ENCODE data around the gene LDLRAD4. TPM values are rescaled to one million over a fixed set of nuclear protein-coding genes. Genes with fewer than 3 reads are reported as not detected.

Gene LDLRAD4
- total and polyA plus RNA-seq, 5 donors from 2014 or later: 42.4 to 207 (median 49.8) TPM

DNA sequence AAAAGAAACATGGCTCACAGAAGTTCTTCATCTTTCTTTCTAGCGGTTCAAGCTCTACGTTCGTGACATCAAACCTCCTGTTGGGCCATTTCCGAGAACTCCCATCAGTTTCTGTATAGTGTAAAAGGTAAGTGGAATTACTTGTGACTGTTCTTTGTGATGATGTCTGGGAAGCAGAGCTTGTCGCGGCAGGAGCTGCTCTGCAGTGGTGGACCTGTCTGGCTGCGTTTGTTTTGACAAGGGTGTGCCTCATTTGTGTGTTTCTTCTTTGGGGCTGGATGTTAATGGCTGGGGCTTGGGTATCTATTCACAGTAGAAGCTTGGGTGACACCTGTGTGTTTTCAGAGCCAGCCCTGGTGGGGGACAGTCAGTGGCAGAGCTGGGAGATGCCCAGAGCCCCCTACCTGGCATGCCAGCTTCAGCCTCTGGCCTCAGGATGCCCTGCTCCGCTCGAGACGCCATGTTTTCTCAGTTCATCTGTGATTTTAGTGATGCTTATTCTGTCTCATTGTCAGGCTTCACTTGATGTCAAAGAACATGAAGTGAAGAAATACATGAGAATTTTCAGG lies 59.6 kb downstream of the LDLRAD4 start:
- Mint-ChIP-seq H3K9me3 (peaks cover 0 to under 1% (median 0%) of the 10 kb centered on the region in 7 donors), H3K27ac (peak overlapping the region; percentile 96 to 98 (median 98)), H3K27me3 (no peaks in the 10 kb centered on the region), H3K4me1 (peaks cover 39 to 94% (median 69%) of the 10 kb centered on the region in 4 donors), H3K36me3 (peaks cover 6% of the 10 kb centered on the region), H3K4me3 (peak overlapping the region; percentile 83 to 94 (median 87))
- peak overlapping the region; percentile 89 for H3K4me3 ChIP-seq (ENCODE audit: low read depth, low read length)
- H3K4me1 ChIP-seq (ENCODE audit: control insufficient read depth, insufficient read depth, low read length, poor library complexity, severe bottlenecking): peaks cover 88% of the 10 kb centered on the region
- ATAC-seq (ENCODE audit: low read depth in 2 of 2) (peak in 1 of 2 donors; percentile 31), DNase-seq (peak in 1 of 3 donors; percentile 40)
- H3K27ac ChIP-seq (ENCODE audit: insufficient read depth, low read length, poor library complexity, severe bottlenecking): peak overlapping the region; percentile 83
- H3K27me3 ChIP-seq (ENCODE audit: control insufficient read depth, insufficient read depth, low read length): no peaks in the 10 kb centered on the region
- H3K9me3 ChIP-seq (ENCODE audit: control insufficient read depth in 2 of 2, low read length in 2 of 2): no peaks in the 10 kb centered on the region
- H3K36me3 ChIP-seq (ENCODE audit: control insufficient read depth, insufficient read depth, low read length): no peaks in the 10 kb centered on the region

- Histone ChIP-seq H3K4me3 (ENCODE audit: low read depth, low read length) (peak overlapping the region; percentile 89), H3K27me3 (ENCODE audit: control insufficient read depth, insufficient read depth, low read length) (no peaks in the 10 kb centered on the region), H3K27ac (ENCODE audit: insufficient read depth, low read length, poor library complexity, severe bottlenecking) (peak overlapping the region; percentile 83), H3K9me3 (ENCODE audit: control insufficient read depth in 2 of 2, low read length in 2 of 2) (no peaks in the 10 kb centered on the region), H3K4me1 (ENCODE audit: control insufficient read depth, insufficient read depth, low read length, poor library complexity, severe bottlenecking) (peaks cover 86% of the 10 kb centered on the region), H3K36me3 (ENCODE audit: control insufficient read depth, insufficient read depth, low read length) (no peaks in the 10 kb centered on the region)
- H3K4me1 Mint-ChIP-seq: peaks cover 29 to 94% (median 63%) of the 10 kb centered on the region in 4 donors
- H3K27ac Mint-ChIP-seq: peak overlapping the region; percentile 93 to 98 (median 96)
- no peaks in the 10 kb centered on the region for H3K27me3 Mint-ChIP-seq
- peak; percentile 38 to 57 for ATAC-seq (ENCODE audit: low read depth in 2 of 2)
- H3K36me3 Mint-ChIP-seq: peaks cover 4% of the 10 kb centered on the region
- peak in 2 of 3 donors; percentile 48 to 73 for DNase-seq
- peak overlapping the region; percentile 83 to 94 (median 87) for H3K4me3 Mint-ChIP-seq
- H3K9me3 Mint-ChIP-seq: no peaks in the 10 kb centered on the region
These were observed 60.9 kb downstream of the LDLRAD4 start for GRCh38 chr18:13279181-13280069.

DNA sequence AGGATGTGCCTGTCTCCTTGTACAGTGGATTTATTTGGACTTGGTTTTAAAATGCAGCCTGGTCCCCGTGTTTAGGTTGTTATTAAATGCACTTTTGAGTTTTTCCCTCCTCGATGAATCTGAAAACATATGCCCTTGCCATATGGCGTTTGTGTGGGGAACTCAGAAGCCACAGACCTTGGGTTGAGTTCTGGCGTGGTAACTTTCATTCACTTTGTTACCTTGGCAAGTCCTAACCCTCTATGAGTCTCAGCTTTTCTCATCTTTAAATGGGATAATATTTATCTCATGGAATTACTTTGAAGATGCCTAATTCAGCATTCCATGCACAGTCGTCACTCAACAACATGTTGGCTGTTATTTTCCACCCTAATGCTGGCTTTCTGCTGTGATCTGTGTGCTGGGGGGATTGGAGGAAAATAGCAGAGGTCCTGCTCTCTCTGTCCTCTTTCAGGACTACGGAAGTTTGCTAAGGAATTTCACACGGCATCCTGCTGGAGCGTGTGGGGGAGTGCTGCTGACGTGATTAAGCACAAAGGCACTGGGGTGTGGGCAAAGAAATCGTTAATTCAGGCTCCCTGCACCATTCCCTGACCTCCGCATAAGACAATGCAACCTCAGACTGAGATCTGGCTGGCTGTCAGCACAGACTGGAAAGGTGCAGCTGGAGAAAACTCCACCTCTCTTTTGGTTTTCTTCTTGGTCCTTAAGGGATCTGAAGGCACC lies 61.7 kb downstream of the LDLRAD4 start:
- Mint-ChIP-seq H3K9me3 (no peaks in the 10 kb centered on the region), H3K27ac (peak overlapping the region; percentile 93 to 98 (median 96)), H3K4me3 (peak overlapping the region; percentile 83 to 94 (median 87)), H3K36me3 (peaks cover 4% of the 10 kb centered on the region), H3K4me1 (peaks cover 35 to 94% (median 64%) of the 10 kb centered on the region in 4 donors), H3K27me3 (no peaks in the 10 kb centered on the region)
- H3K27me3 ChIP-seq (ENCODE audit: control insufficient read depth, insufficient read depth, low read length): no peaks in the 10 kb centered on the region
- peaks cover 86% of the 10 kb centered on the region for H3K4me1 ChIP-seq (ENCODE audit: control insufficient read depth, insufficient read depth, low read length, poor library complexity, severe bottlenecking)
- ATAC-seq (ENCODE audit: low read depth in 2 of 2): no peak
- DNase-seq: no peak
- H3K27ac ChIP-seq (ENCODE audit: insufficient read depth, low read length, poor library complexity, severe bottlenecking): peak overlapping the region; percentile 83
- H3K9me3 ChIP-seq (ENCODE audit: control insufficient read depth in 2 of 2, low read length in 2 of 2): no peaks in the 10 kb centered on the region
- H3K4me3 ChIP-seq (ENCODE audit: low read depth, low read length): peak overlapping the region; percentile 89
- no peaks in the 10 kb centered on the region for H3K36me3 ChIP-seq (ENCODE audit: control insufficient read depth, insufficient read depth, low read length)

DNA sequence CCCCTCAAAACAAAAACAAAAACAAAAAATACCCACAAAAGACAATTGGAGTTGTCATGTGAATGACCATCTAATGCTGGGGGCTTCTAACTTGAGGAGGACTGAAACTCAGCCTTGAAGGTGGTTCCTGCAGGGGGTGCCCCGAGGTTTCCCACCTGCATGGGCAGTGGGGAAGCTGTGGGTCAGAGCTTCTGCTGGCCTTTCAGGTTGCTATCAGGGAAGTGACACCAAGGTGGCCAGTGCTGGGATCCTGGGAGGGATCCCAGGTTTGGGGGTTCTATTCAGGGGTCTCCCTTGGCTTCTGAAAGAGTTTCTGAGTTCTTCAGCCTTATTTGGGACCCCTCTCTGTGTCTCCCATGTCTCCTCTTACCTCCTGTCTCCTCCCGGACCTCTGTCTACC lies 62.8 kb downstream of the LDLRAD4 start:
- Mint-ChIP-seq H3K27me3 (no peaks in the 10 kb centered on the region), H3K9me3 (no peaks in the 10 kb centered on the region), H3K4me1 (peaks cover 35 to 94% (median 63%) of the 10 kb centered on the region in 4 donors), H3K4me3 (peak overlapping the region in 2 of 4 donors; percentile 52 to 89), H3K27ac (peak overlapping the region in 2 of 3 donors; percentile 96 to 98), H3K36me3 (peaks cover 4% of the 10 kb centered on the region)
- Histone ChIP-seq H3K27ac (ENCODE audit: insufficient read depth, low read length, poor library complexity, severe bottlenecking) (peak overlapping the region; percentile 71), H3K27me3 (ENCODE audit: control insufficient read depth, insufficient read depth, low read length) (no peaks in the 10 kb centered on the region), H3K4me1 (ENCODE audit: control insufficient read depth, insufficient read depth, low read length, poor library complexity, severe bottlenecking) (peaks cover 81% of the 10 kb centered on the region), H3K36me3 (ENCODE audit: control insufficient read depth, insufficient read depth, low read length) (no peaks in the 10 kb centered on the region), H3K9me3 (ENCODE audit: control insufficient read depth in 2 of 2, low read length in 2 of 2) (no peaks in the 10 kb centered on the region), H3K4me3 (ENCODE audit: low read depth, low read length) (no peak overlapping the region)
- ATAC-seq (ENCODE audit: low read depth in 2 of 2) (no peak), DNase-seq (no peak)

DNA sequence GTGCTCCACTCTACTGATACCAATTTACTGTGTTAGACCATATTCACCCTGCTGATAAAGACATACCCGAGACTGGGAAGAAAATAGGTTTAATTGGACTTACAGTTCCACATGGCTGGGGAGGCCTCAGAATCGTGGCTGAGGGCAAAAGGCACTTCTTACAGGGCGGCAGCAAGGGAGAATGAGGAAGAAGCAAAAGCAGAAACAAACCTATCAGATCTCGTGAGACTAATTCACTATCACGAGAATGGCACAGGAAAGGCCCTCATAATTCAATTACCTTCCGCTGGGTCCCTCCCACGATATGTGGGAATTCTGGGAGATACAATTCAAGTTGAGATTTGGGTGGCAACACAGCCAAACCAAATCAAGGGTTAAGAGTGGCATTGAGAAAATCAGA lies 65.2 kb downstream of the LDLRAD4 start:
- Histone ChIP-seq H3K36me3 (ENCODE audit: control insufficient read depth, insufficient read depth, low read length) (no peaks in the 10 kb centered on the region), H3K27me3 (ENCODE audit: control insufficient read depth, insufficient read depth, low read length) (no peaks in the 10 kb centered on the region), H3K4me1 (ENCODE audit: control insufficient read depth, insufficient read depth, low read length, poor library complexity, severe bottlenecking) (peaks cover 73% of the 10 kb centered on the region), H3K4me3 (ENCODE audit: low read depth, low read length) (peak overlapping the region; percentile 11), H3K27ac (ENCODE audit: insufficient read depth, low read length, poor library complexity, severe bottlenecking) (peak overlapping the region; percentile 71), H3K9me3 (ENCODE audit: control insufficient read depth in 2 of 2, low read length in 2 of 2) (no peaks in the 10 kb centered on the region)
- H3K27me3 Mint-ChIP-seq: no peaks in the 10 kb centered on the region
- peak overlapping the region; percentile 76 to 96 (median 95) for H3K27ac Mint-ChIP-seq
- peaks cover 0 to 2% (median 0%) of the 10 kb centered on the region in 7 donors for H3K9me3 Mint-ChIP-seq
- H3K36me3 Mint-ChIP-seq: peaks cover 4% of the 10 kb centered on the region
- H3K4me1 Mint-ChIP-seq: peaks cover 32 to 91% (median 60%) of the 10 kb centered on the region in 4 donors
- no peak for ATAC-seq (ENCODE audit: low read depth in 2 of 2)
- H3K4me3 Mint-ChIP-seq: peak overlapping the region; percentile 35 to 89 (median 80)
- DNase-seq: no peak

- Histone ChIP-seq H3K27ac (ENCODE audit: insufficient read depth, low read length, poor library complexity, severe bottlenecking) (peak overlapping the region; percentile 71), H3K36me3 (ENCODE audit: control insufficient read depth, insufficient read depth, low read length) (no peaks in the 10 kb centered on the region), H3K27me3 (ENCODE audit: control insufficient read depth, insufficient read depth, low read length) (no peaks in the 10 kb centered on the region), H3K4me1 (ENCODE audit: control insufficient read depth, insufficient read depth, low read length, poor library complexity, severe bottlenecking) (peaks cover 70% of the 10 kb centered on the region), H3K4me3 (ENCODE audit: low read depth, low read length) (peak overlapping the region; percentile 11), H3K9me3 (ENCODE audit: control insufficient read depth in 2 of 2, low read length in 2 of 2) (no peaks in the 10 kb centered on the region)
- Mint-ChIP-seq H3K9me3 (peaks cover 0 to 2% (median 0%) of the 10 kb centered on the region in 7 donors), H3K27ac (peak overlapping the region; percentile 95 to 96 (median 96)), H3K27me3 (no peaks in the 10 kb centered on the region), H3K36me3 (peaks cover 4% of the 10 kb centered on the region), H3K4me1 (peaks cover 31 to 91% (median 60%) of the 10 kb centered on the region in 4 donors), H3K4me3 (peak overlapping the region; percentile 30 to 89 (median 80))
- peak; percentile 45 to 56 for ATAC-seq (ENCODE audit: low read depth in 2 of 2)
- DNase-seq: peak; percentile 13 to 61 (median 34)
These were observed 65.9 kb downstream of the LDLRAD4 start for GRCh38 chr18:13284330-13285027.

DNA sequence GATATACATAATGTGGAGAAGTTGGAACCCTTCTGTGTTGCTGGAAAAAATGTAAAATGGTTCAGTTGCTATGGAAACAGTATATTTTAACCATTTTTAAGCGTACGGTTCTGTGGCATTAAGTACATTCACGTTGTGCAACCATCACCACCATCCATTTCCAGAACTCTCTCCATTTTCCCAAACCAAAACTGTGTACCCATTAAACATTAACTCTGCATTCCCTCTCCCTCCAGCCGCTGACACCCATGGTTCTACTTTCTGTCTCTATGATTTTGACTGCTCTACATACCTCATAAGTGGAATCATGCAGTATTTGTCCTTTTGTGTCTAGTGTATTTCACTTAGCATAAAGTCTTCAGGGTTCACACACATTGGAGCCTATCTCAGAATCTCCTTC lies 67.3 kb downstream of the LDLRAD4 start:
- Histone ChIP-seq H3K36me3 (ENCODE audit: control insufficient read depth, insufficient read depth, low read length) (no peaks in the 10 kb centered on the region), H3K4me3 (ENCODE audit: low read depth, low read length) (no peak overlapping the region), H3K27me3 (ENCODE audit: control insufficient read depth, insufficient read depth, low read length) (no peaks in the 10 kb centered on the region), H3K9me3 (ENCODE audit: control insufficient read depth in 2 of 2, low read length in 2 of 2) (no peaks in the 10 kb centered on the region), H3K27ac (ENCODE audit: insufficient read depth, low read length, poor library complexity, severe bottlenecking) (no peak overlapping the region), H3K4me1 (ENCODE audit: control insufficient read depth, insufficient read depth, low read length, poor library complexity, severe bottlenecking) (peaks cover 73% of the 10 kb centered on the region)
- Mint-ChIP-seq H3K27ac (peak overlapping the region; percentile 60 to 96 (median 95)), H3K4me3 (peak overlapping the region in 2 of 4 donors; percentile 48 to 60), H3K9me3 (peaks cover 0 to 2% (median 0%) of the 10 kb centered on the region in 7 donors), H3K4me1 (peaks cover 25 to 91% (median 59%) of the 10 kb centered on the region in 4 donors), H3K36me3 (peaks cover 4% of the 10 kb centered on the region), H3K27me3 (no peaks in the 10 kb centered on the region)
- DNase-seq (no peak), ATAC-seq (ENCODE audit: low read depth in 2 of 2) (no peak)
